ENCODE data around the gene IL1A.

IL1A gene

DNA sequence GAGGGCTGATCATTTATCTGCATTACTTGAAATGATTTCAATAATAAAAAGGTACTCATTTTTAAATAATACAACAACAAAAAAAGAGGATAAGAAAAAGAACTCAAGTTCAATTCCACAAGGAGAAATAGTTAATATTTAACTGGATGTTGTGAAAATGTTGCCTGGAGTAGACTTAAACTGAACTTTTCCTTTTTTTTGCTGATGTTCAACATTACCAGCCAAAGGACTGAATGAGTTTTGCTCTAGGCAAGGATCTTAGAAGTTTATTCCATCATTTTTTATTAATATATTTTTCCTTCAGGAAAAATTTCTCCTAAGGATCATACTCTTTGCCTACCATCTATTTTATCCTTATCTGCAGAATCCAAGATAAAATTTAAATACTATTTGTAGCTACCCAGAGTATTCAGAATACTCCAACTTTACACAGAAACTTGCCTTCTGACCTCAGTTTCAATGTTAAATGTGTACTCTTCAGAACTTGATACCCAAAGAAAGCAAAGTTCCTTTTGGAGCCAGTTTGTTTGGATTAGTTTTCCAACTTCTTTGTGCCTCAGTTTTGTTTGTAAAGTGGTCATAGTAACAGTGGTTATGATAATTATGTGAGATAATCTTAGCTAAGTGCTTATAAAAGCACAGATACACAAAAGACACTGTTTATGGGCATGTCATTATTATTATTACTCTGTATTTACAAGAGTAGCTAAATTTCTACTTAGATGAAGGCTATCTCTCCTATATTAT lies 32.7 kb downstream of the IL1A start:
- in situ Hi-C loops (cut with MboI; ENCODE audit: low sequenced_read_pairs, unreplicated experiment) = loop anchor here (5.0 kb wide), 2 partner anchors 131 to 196 kb away; no protein-coding TSS in a partner anchor
- DNase-seq (ENCODE audit: low spot score) = no peak
- TF ChIP-seq CTCF (IDR thresholded peaks at IDR 0.05; ENCODE audit: borderline replicate concordance, control extremely low read depth, extremely low read depth, insufficient read depth, missing control alignments) = no peak

GRCh38 chr2:112750560-112750843 lies 33.8 kb downstream of the IL1A start:
- DNase-seq (ENCODE audit: low spot score) = no peak
- no peak for TF ChIP-seq CTCF (IDR thresholded peaks at IDR 0.05; ENCODE audit: borderline replicate concordance, control extremely low read depth, extremely low read depth, insufficient read depth, missing control alignments)
- in situ Hi-C loops (cut with MboI; ENCODE audit: low sequenced_read_pairs, unreplicated experiment) = loop anchor here (5.0 kb wide), 2 partner anchors 132 to 197 kb away; no protein-coding TSS in a partner anchor

DNA sequence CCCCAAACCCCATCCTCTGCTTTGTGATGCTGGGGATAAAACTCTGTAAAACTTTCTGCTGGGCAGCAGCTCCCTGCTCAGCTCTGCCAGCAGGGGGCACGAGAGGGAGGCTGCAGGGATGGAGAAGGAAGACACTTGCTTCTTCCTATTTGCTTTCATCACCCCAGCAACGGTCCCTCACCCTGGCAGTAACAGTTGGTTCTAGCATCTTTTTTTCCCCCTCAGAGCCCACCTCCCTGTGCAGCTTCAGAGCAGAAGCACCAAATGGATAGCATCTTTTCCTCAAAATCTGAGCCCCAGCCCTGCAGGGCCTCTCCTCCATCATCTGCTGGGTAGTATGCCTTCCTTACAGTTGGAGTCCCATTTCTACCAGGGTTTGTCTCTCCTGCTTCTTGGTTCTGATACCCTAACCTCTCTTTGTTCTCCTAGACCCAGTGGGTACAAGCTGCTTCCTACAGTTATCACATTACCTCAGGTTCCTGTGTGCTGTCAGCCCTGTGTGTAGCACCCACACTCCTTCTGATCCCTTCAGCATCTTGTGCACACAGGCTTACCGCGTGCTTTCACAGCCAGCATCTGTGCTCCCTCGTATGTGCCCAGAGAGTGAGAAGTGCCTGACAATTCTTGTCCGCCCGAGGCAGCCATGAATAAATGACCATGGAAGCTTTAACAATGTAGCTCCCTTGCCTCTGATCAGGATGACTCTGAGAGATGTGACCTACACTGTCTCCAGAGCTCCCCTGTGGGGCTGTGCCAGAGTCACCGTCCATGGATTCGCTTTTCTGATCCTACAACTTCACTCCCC lies 34.3 kb downstream of the IL1A start:
- in situ Hi-C loops (cut with MboI; ENCODE audit: low sequenced_read_pairs, unreplicated experiment) = loop anchor here (5.0 kb wide), 2 partner anchors 132 to 197 kb away; no protein-coding TSS in a partner anchor
- TF ChIP-seq CTCF (IDR thresholded peaks at IDR 0.05; ENCODE audit: borderline replicate concordance, control extremely low read depth, extremely low read depth, insufficient read depth, missing control alignments) = peak; percentile 96
- peak; percentile 73 for DNase-seq (ENCODE audit: low spot score)

- no peak for TF ChIP-seq CTCF (IDR thresholded peaks at IDR 0.05; ENCODE audit: borderline replicate concordance, control extremely low read depth, extremely low read depth, insufficient read depth, missing control alignments)
- DNase-seq (ENCODE audit: low spot score) = no peak
- in situ Hi-C loops (cut with MboI; ENCODE audit: low sequenced_read_pairs, unreplicated experiment) = no loop called here
Observed at GRCh38 chr2:112740527-112740926, 43.8 kb downstream of the IL1A start.

GRCh38 chr2:112737542-112738232 lies 46.6 kb downstream of the IL1A start:
- TF ChIP-seq CTCF (IDR thresholded peaks at IDR 0.05; ENCODE audit: borderline replicate concordance, control extremely low read depth, extremely low read depth, insufficient read depth, missing control alignments) = no peak
- in situ Hi-C loops (cut with MboI; ENCODE audit: low sequenced_read_pairs, unreplicated experiment) = loop anchor here (10.0 kb wide), 1 partner anchor 143 kb away; no protein-coding TSS in a partner anchor

GRCh38 chr2:112733871-112734270 lies 50.4 kb downstream of the IL1A start:
- in situ Hi-C loops (cut with MboI; ENCODE audit: low sequenced_read_pairs, unreplicated experiment) = loop anchor here (10.0 kb wide), 1 partner anchor 139 kb away; no protein-coding TSS in a partner anchor
- no peak for TF ChIP-seq CTCF (IDR thresholded peaks at IDR 0.05; ENCODE audit: borderline replicate concordance, control extremely low read depth, extremely low read depth, insufficient read depth, missing control alignments)
- DNase-seq (ENCODE audit: low spot score) = no peak

More at GRCh38 chr2:112737542-112738232, 46.6 kb downstream of the IL1A start:
- no peak for DNase-seq (ENCODE audit: low spot score)

Data from GM13976 (cell line).